Smooth muscle cell (in vitro differentiated cells): Measurements from ENCODE around the gene LMF2. TPM values are rescaled to one million over a fixed set of nuclear protein-coding genes. Genes with fewer than 3 reads are reported as not detected.

Experiments used
- DNase-seq: peaks from one replicate; lab custom pipeline; 2025; ENCODE audit not compliant: unreplicated experiment; lab: John Stamatoyannopoulos, UW
- H2AFZ ChIP-seq: fragments of 200-600 bp; sonication (generic); 2 replicates; pipeline ENCODE4 v1.6.0; 2016; ENCODE audit warnings: antibody characterized with exemption, low read depth, mild to moderate bottlenecking
- H3F3A ChIP-seq: fragments of 200-600 bp; sonication (generic); 2 replicates; pipeline ENCODE4 v1.6.0; 2017; ENCODE audit warnings: antibody characterized with exemption, low read depth
- H3K27ac ChIP-seq: fragments of 200-600 bp; sonication (generic); 2 replicates; pipeline ENCODE4 v1.5.1; 2016; ENCODE audit warnings: low read depth, mild to moderate bottlenecking
- H3K27me3 ChIP-seq: fragments of 200-600 bp; sonication (generic); 2 replicates; pipeline ENCODE4 v1.6.1; 2016; ENCODE audit warnings: low read depth, mild to moderate bottlenecking
- H3K36me3 ChIP-seq: fragments of 200-600 bp; sonication (generic); 2 replicates; pipeline ENCODE4 v1.5.1; 2016; ENCODE audit warnings: low read depth
- H3K4me1 ChIP-seq: fragments of 200-600 bp; sonication (generic); 2 replicates; pipeline ENCODE4 v1.5.1; 2016; ENCODE audit warnings: low read depth
- H3K4me2 ChIP-seq: fragments of 200-600 bp; sonication (generic); 2 replicates; pipeline ENCODE4 v1.6.0; 2016; ENCODE audit warnings: mild to moderate bottlenecking
- H3K4me3 ChIP-seq: fragments of 200-600 bp; sonication (generic); 2 replicates; pipeline ENCODE4 v1.5.1; 2016; ENCODE audit warnings: mild to moderate bottlenecking
- H3K79me2 ChIP-seq: fragments of 200-600 bp; sonication (generic); 2 replicates; pipeline ENCODE4 v1.6.0; 2016; ENCODE audit warnings: low read depth, mild to moderate bottlenecking
- H3K9ac ChIP-seq: fragments of 200-600 bp; sonication (generic); 2 replicates; pipeline ENCODE4 v1.6.0; 2016; ENCODE audit warnings: low read depth
- H3K9me3 ChIP-seq: fragments of 200-600 bp; sonication (generic); replicated peaks from 2 replicates; pipeline ENCODE4 v1.5.1; 2016; ENCODE audit warnings: low read depth
- H4K20me1 ChIP-seq: fragments of 200-600 bp; sonication (generic); 2 replicates; pipeline ENCODE4 v1.6.0; 2016; ENCODE audit warnings: low read depth
- WGBS: methylation state at CpG from one replicate; pipeline ENCODE4 v1.1.7; 2016; ENCODE audit warnings: low lambda C conversion rate; 5-methylcytosine and 5-hydroxymethylcytosine counted together
- polyA plus RNA-seq: library from polyadenylated mRNA; unstranded; fragments of >200 nt; fragmentation: Nextera tagmentation; extraction: Ambion mirVana; gene quantifications from 2 replicates; pipeline ENCODE4 v1.2.1, GENCODE V29; 2016
- total RNA-seq: library from RNA; depleted of rRNA; stranded (reverse); fragments of >200 nt; gene quantifications from 2 replicates; pipeline ENCODE4 v1.2.3, GENCODE V29; 2014
- TF ChIP-seq, protein P1 (sequence below): fragments of 200-600 bp; sonication (generic); IDR thresholded peaks from 2 replicates; pipeline ENCODE4 v1.5.1; 2017; ENCODE audit warnings: borderline replicate concordance, mild to moderate bottlenecking, antibody characterized with exemption; ENCODE audit not compliant: insufficient read depth, poor library complexity, severe bottlenecking

LMF2 gene
- total and polyA plus RNA-seq, 2 experiments from 2014 or later, result 53.5 to 130 TPM

- Histone ChIP-seq H3K9me3 (no peaks in the 10 kb centered on the region), H3K4me2 (peak overlapping the region; percentile 44), H3K79me2 (peaks cover 69% of the 10 kb centered on the region), H3K36me3 (no peaks in the 10 kb centered on the region), H4K20me1 (peaks cover 88% of the 10 kb centered on the region), H3F3A (no peaks in the 10 kb centered on the region), H3K4me3 (no peak overlapping the region), H3K9ac (no peak overlapping the region), H3K4me1 (peaks cover 15% of the 10 kb centered on the region), H3K27ac (no peak overlapping the region), H3K27me3 (no peaks in the 10 kb centered on the region), H2AFZ (no peak overlapping the region)
- TF ChIP-seq, protein P1, sequence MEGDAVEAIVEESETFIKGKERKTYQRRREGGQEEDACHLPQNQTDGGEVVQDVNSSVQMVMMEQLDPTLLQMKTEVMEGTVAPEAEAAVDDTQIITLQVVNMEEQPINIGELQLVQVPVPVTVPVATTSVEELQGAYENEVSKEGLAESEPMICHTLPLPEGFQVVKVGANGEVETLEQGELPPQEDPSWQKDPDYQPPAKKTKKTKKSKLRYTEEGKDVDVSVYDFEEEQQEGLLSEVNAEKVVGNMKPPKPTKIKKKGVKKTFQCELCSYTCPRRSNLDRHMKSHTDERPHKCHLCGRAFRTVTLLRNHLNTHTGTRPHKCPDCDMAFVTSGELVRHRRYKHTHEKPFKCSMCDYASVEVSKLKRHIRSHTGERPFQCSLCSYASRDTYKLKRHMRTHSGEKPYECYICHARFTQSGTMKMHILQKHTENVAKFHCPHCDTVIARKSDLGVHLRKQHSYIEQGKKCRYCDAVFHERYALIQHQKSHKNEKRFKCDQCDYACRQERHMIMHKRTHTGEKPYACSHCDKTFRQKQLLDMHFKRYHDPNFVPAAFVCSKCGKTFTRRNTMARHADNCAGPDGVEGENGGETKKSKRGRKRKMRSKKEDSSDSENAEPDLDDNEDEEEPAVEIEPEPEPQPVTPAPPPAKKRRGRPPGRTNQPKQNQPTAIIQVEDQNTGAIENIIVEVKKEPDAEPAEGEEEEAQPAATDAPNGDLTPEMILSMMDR, result no peak
- 53% methylated on average over 23 of the region's 25 CpGs for WGBS
- no peak for DNase-seq
These were observed 37.9 kb downstream of the LMF2 start for GRCh38 chr22:50469377-50470305.

DNA sequence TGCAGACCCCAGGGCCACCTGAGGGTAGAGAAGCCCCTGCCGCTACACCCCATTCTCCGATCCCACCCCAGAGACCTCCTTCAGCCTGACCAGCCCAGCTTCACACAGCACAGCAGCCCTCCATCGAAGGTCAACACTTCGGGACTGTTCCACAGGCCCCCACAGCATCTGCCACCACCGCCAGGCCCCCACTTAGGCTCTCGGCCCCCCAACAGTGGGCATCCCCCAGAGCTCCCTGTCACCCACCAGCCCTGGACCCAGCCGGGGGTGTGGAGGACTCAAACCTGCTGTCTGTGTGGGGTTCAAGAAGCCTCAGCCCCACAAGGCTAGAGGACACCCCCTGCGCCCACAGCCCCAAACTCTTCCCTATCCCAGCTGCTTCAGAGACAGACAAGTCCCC lies 38.9 kb downstream of the LMF2 start:
- Histone ChIP-seq H3K4me3 (no peak overlapping the region), H3K36me3 (no peaks in the 10 kb centered on the region), H3K27ac (no peak overlapping the region), H3K4me2 (no peak overlapping the region), H4K20me1 (peaks cover 84% of the 10 kb centered on the region), H3K4me1 (peaks cover 11% of the 10 kb centered on the region), H3K9me3 (no peaks in the 10 kb centered on the region), H3K9ac (no peak overlapping the region), H3K27me3 (no peaks in the 10 kb centered on the region), H2AFZ (no peak overlapping the region), H3F3A (no peaks in the 10 kb centered on the region), H3K79me2 (peaks cover 58% of the 10 kb centered on the region)
- 98% methylated on average over 8 of the region's 8 CpGs for WGBS
- TF ChIP-seq, protein P1, result no peak
- DNase-seq, result no peak

DNA sequence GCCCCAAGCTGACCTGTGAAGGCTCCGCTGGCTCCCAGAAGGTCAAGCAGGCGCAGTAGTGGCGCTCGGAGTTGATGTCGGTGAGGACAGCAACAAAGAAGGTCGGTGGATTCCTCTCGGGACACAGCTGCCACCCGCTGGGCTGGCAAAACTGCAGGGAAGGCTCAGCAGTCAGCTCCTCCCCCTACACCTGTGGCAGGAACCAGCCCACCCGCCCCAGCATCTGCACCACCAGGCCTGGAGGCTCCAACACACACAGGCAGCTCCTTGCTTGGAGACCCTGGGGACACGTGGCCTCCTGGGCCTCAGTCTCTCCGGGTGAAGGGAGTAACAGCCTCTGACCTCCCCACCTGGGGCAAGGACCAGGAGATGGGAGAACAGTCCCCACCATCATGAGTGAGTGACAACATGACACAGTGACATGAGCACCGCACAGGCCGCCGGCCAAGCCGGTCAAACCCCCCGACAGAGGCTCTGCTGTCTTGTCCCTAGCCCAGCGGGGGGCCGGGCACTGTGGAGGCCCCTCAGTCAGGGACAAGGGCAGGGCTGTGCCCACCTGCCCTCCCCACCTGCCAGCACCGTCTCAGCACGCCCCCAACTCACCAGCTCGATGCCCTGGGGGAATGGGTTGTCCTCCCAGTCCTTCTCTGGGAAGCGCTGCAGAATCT lies 39.6 kb downstream of the LMF2 start:
- Histone ChIP-seq H3K4me1 (peaks cover 6% of the 10 kb centered on the region), H3K9me3 (no peaks in the 10 kb centered on the region), H2AFZ (no peak overlapping the region), H3K36me3 (no peaks in the 10 kb centered on the region), H4K20me1 (peaks cover 80% of the 10 kb centered on the region), H3K4me3 (no peak overlapping the region), H3K27ac (no peak overlapping the region), H3F3A (no peaks in the 10 kb centered on the region), H3K27me3 (no peaks in the 10 kb centered on the region), H3K4me2 (no peak overlapping the region), H3K9ac (no peak overlapping the region), H3K79me2 (peaks cover 51% of the 10 kb centered on the region)
- WGBS, result 96% methylated on average over 22 of the region's 22 CpGs
- TF ChIP-seq, protein P1, result no peak
- DNase-seq, result no peak
